Measurements from ENCODE around the gene IL1RAPL2.
"Not testable (repeated sequence)": the region's sequence is repeated elsewhere in the genome, so short reads cannot be mapped to it uniquely, and the experiment has no call there.

IL1RAPL2 gene

DNA sequence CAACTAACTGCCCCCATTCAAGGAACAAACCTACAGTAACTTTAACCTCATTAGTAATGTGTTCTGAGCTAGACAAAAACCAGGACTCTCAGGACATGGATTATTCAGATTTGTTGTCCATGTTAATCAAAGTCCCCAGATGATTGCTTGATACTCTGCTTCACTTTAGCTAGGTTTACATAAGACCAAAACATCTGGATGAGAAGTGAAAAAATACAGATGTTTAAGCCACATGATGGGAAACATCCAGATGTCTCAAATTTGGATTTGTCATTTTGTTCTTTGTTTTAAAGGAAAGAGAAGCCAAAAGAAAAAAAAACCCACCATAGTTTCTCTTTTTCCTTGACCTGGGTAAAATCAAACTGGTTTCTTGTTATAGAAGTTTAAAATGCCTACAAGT lies 1207.8 kb downstream of the IL1RAPL2 start:
- TF ChIP-seq, protein P1, sequence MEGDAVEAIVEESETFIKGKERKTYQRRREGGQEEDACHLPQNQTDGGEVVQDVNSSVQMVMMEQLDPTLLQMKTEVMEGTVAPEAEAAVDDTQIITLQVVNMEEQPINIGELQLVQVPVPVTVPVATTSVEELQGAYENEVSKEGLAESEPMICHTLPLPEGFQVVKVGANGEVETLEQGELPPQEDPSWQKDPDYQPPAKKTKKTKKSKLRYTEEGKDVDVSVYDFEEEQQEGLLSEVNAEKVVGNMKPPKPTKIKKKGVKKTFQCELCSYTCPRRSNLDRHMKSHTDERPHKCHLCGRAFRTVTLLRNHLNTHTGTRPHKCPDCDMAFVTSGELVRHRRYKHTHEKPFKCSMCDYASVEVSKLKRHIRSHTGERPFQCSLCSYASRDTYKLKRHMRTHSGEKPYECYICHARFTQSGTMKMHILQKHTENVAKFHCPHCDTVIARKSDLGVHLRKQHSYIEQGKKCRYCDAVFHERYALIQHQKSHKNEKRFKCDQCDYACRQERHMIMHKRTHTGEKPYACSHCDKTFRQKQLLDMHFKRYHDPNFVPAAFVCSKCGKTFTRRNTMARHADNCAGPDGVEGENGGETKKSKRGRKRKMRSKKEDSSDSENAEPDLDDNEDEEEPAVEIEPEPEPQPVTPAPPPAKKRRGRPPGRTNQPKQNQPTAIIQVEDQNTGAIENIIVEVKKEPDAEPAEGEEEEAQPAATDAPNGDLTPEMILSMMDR (IDR thresholded peaks at IDR 0.05; ENCODE audit: extremely low read depth, missing control alignments) = no peak

DNA sequence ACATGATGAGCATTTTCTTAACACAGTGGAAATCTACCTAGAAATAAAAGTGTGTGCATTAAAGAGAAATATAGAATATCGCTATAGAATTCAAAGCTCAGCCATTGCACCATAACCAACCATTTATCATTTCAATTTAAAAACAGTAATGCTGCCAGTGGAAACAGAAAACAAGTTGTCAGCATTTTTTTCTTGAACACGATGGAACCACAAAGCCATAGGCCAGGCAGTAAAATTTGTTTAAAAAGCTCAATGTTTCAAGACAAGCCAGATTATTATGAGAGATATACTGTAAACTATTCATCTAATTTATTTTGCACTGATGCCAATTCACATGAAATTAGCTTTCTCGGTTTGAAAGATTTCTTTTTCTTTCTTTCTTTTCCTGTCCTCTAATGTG lies 1209.7 kb downstream of the IL1RAPL2 start:
- DNase-seq (ENCODE audit: low spot score) = no peak

More for the DNA sequence above, 1207.8 kb downstream of the IL1RAPL2 start:
- no peak for DNase-seq (ENCODE audit: low spot score)

DNA sequence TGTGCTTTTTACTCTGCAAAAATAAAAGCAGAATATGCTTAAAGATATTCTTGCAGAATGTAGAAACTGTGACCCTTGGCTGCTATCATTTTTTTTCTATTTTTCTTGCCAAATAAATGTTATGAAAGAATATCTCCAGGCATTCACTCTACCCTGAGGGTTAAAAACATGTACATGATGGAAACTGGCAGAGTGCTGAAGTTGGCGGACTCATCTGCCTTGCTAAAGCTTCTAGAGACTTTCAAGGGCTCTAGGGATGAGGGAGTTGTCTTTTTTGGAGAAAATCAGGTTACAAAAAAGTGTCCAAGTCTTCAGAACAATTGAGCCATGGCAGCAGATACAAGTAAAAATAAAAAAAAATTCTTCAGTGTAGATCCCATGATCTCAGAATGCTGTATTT lies 1215.8 kb downstream of the IL1RAPL2 start:
- TF ChIP-seq, protein P1 (IDR thresholded peaks at IDR 0.05; ENCODE audit: extremely low read depth, missing control alignments) = no peak
- DNase-seq (ENCODE audit: low spot score) = no peak

More for the DNA sequence above, 1209.7 kb downstream of the IL1RAPL2 start:
- TF ChIP-seq, protein P1 (IDR thresholded peaks at IDR 0.05; ENCODE audit: extremely low read depth, missing control alignments) = no peak

DNA sequence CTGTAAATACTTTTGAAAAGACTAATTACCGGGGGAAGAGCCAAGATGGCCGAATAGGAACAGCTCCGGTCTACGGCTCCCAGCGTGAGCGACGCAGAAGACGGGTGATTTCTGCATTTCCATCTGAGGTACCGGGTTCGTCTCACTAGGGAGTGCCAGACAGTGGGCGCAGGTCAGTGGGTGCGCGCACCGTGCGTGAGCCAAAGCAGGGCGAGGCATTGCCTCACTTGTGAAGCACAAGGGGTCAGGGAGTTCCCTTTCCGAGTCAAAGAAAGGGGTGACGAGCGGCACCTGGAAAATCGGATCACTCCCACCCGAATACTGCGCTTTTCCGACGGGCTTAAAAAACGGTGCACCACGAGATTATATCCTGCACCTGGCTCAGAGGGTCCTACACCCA lies 1230.9 kb downstream of the IL1RAPL2 start:
- DNase-seq (ENCODE audit: low spot score) = not testable (repeated sequence)

DNA sequence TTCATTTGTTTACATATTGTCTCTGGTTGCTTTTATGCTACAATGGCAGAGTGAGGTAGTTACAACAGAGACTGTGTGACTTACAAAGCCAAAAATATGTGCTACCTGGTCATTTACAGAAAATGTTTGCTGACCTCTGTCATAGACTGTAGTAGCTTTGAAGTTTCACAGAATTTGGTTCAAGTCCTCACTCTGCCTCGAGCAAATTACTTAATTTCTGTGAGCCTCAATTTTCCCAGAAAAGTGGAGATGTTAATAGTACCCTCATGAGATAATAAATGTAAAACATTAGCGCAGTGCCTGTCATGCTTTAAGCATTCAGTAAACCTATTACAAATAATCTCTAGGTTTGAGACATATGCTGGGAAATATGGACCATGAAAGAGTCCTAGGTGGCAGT lies 1237.9 kb downstream of the IL1RAPL2 start:
- no peak for DNase-seq (ENCODE audit: low spot score)
- TF ChIP-seq, protein P1 (IDR thresholded peaks at IDR 0.05; ENCODE audit: extremely low read depth, missing control alignments) = no peak

DNA sequence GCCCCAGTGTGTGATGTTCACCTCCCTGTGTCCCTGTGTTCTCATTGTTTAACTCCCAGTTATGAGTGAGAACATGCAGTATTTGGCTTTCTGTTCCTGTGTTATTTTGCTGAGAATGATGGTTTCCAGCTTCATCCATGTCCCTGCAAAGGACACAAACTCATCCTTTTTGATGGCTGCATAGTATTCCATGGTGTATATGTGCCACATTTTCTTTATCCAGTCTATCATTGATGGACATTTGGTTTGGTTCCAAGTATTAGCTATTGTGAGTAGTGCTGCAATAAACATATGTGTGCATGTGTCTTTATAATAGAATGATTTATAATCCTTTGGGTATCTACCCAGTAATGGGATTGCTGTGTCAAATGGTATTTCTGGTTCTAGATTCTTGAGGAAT lies 1239.7 kb downstream of the IL1RAPL2 start:
- not testable (repeated sequence) for DNase-seq (ENCODE audit: low spot score)

DNA sequence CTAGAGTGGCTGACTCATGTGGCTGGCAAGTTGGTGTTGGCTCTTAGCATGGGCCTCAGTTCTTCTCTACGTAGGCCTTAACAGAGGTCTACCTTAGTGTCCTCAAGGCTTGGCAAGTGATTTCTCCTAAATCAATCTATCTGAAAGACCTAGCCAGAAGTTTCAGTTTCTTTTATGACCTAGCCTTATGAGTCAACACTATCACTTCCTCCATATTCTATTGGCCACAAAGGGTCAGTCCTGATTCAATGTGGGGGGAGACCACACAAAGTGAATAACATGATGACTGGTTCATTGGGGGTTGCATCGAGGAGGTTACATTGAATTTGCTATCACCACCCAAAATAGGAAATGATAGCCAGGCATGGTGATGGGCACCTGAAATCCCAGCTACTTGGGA lies 1250.5 kb downstream of the IL1RAPL2 start:
- DNase-seq (ENCODE audit: low spot score) = no peak
- TF ChIP-seq, protein P1 (IDR thresholded peaks at IDR 0.05; ENCODE audit: extremely low read depth, missing control alignments) = no peak
